Astrocyte (in vitro differentiated cells and primary cell): ENCODE results near the gene MSI1.

Experiments
- CTCF ChIP-seq: IDR thresholded peaks from 2 replicates; pipeline ENCODE4 v1.5.1; 2011; ENCODE audit warnings: low read depth, mild to moderate bottlenecking, inconsistent platforms, low read length, moderate library complexity; ENCODE audit not compliant: insufficient read depth
- EZH2 ChIP-seq: IDR thresholded peaks from 2 replicates; pipeline ENCODE4 v1.6.1; 2012; ENCODE audit warnings: mild to moderate bottlenecking, low read length, inconsistent platforms; ENCODE audit not compliant: insufficient read depth

GRCh38 chr12:120404271-120404670, 35.3 kb upstream of the MSI1 start:
- TF ChIP-seq CTCF (no peak), EZH2 (no peak)
